ENCODE data around the gene ADGRL3.

ADGRL3 gene

GRCh38 chr4:61772126-61772525, 572.0 kb downstream of the ADGRL3 start:
- FAIRE-seq (no peak), DNase-seq (ENCODE audit: insufficient read length, low spot score) (no peak)
- TF ChIP-seq POLR2A (IDR thresholded peaks at IDR 0.05; ENCODE audit: low read depth, low read length), result no peak

DNA sequence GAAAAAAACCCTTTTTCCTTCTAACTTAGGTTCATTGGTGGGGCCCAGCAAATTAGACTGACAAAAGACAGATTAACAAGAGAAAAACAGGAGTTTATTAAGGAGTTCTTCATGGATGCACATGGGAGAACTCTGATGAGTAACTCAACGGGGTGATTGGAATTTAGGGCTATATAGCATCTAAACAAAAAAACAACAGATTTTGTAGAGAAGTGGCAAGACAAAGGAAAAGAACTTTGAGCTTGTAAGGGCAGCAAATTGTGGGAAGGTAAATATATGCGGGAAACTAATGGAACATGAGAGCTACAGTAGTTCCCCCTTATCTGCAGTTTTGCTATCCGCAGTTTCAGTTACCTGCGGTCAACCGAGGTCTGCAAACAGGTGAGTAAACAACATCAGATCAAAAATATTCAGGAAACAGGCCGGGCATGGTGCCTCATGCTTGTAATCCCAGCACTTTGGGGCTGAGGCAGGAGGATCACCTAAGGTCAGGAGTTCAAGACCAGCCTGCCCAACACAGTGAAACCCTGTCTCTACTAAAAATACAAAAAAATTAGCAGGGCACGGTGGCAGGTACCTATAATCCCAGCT, 573.6 kb downstream of the ADGRL3 start:
- FAIRE-seq, result no peak

DNA sequence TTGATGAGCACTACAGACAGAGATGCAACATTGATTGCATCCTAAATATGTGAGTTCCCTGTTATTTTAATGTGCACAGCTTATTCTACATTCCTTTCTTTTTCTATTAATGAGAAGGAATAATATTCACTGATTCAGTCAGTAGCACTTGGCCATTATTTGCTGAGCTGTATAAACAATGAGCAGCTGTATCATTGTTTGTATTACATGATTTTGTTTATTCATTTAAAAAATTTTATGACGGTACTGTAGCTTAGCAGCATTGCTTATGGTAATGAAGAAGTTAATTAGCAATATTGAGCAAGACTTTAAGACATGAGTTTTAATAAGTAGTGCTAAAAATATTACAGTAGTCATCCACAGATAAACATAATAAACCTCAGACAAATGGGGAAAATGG, 582.0 kb downstream of the ADGRL3 start:
- no peak for FAIRE-seq
- no peak for DNase-seq (ENCODE audit: insufficient read length, low spot score)

More for the DNA sequence above, 573.6 kb downstream of the ADGRL3 start:
- DNase-seq (ENCODE audit: insufficient read length, low spot score), result no peak
- TF ChIP-seq POLR2A (IDR thresholded peaks at IDR 0.05; ENCODE audit: low read depth, low read length), result no peak

GRCh38 chr4:61783050-61783449, 582.9 kb downstream of the ADGRL3 start:
- TF ChIP-seq POLR2A (IDR thresholded peaks at IDR 0.05; ENCODE audit: low read depth, low read length), result no peak
- FAIRE-seq, result no peak
- DNase-seq (ENCODE audit: insufficient read length, low spot score), result no peak

More for the DNA sequence above, 582.0 kb downstream of the ADGRL3 start:
- no peak for TF ChIP-seq POLR2A (IDR thresholded peaks at IDR 0.05; ENCODE audit: low read depth, low read length)

DNA sequence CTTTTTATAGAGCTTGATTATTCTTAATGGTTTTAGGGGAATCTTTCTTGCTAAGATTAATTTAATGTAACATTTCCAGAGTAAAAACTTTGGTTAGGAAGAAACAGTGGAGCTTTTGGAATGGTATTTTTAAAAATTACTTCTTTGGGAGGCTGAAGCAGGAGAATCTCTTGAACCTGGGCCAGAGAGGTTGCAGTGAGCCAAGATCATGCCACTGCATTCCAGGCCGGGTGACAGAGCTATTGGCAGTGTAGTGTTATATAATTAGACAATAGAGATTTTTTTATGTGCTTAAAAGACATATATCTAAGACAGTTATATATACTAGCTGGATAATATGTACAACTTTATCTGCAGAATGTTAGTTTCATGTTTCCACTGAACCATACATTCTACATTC, 585.6 kb downstream of the ADGRL3 start:
- FAIRE-seq, result no peak
- TF ChIP-seq POLR2A (IDR thresholded peaks at IDR 0.05; ENCODE audit: low read depth, low read length), result no peak

DNA sequence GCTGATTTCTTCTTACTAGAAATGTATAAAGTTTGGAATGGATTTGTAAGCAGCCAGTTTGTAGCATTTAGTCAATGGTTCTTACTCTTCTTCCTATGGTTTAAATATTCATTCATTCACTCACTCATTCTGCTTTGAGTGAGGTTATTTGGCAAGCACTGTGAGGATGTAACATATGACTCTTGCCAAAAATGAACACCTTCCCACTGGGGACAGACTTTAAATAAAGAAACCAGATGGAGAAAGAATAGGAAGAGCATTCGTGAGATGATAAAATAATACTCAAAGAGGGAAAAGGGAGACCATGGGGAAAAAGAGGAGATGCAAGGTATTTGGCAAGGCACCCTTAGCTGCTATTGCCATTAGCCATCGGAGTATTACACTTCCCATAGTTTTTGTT, 586.1 kb downstream of the ADGRL3 start:
- TF ChIP-seq POLR2A (IDR thresholded peaks at IDR 0.05; ENCODE audit: low read depth, low read length), result no peak
- FAIRE-seq (no peak), DNase-seq (ENCODE audit: insufficient read length, low spot score) (no peak)

More for the DNA sequence above, 585.6 kb downstream of the ADGRL3 start:
- no peak for DNase-seq (ENCODE audit: insufficient read length, low spot score)

DNA sequence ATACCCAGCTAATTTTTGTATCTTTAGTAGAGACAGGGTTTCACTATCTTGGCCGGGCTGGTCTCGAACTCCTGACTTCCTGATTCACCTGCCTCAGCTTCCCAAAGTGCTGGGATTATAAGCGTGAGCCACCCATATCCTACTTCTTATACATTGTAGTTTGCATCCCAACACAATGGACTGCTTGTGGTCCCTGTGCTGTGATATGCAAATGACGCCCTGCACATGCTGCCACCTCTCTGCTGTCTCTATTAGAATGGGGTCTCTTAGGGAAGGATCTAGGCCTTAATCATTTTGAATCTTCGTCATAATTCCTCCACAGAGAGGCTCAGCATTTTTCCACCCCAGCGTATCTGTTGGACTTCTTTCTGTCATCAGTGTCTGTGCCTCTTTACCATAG, 595.9 kb downstream of the ADGRL3 start:
- DNase-seq (ENCODE audit: insufficient read length, low spot score), result no peak
- TF ChIP-seq POLR2A (IDR thresholded peaks at IDR 0.05; ENCODE audit: low read depth, low read length), result no peak
- FAIRE-seq, result no peak

DNA sequence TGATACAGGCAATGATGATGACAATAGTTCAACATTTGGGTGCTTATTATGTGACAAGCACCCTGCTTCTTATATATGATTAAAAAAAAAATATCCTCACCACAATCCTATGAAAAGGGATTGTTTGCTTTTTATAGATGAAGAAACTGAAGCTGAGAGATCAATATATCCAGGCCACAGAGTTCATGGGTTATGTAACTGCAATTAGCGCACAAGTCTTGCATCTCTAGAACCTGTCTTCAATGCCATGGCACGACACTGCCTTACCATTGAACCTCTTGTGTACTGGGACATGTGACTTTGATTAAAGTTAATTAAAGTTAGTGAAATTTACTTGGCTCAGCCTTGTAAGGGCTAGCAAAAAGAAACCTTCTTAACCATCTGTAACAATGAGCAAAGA, 599.7 kb downstream of the ADGRL3 start:
- no peak for FAIRE-seq
- no peak for TF ChIP-seq POLR2A (IDR thresholded peaks at IDR 0.05; ENCODE audit: low read depth, low read length)
- no peak for DNase-seq (ENCODE audit: insufficient read length, low spot score)

DNA sequence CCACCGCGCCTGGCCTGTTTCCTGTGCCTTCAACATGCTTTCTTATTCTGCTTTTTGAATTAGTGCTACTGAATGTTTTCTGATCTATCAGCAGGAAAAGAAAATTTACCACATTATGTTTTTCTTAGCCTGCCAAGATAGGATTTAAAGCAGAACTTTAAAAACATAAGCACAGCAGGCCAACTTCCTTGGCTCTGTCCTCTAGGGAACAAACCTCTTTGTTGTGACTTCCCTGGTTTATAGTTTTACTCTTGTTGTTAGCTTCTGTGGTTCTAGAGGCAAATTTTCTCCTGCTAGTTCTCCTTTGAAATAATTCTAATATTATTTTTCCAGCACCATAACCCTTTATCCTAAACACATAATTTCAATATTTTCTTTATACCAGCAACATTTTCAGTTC, 605.1 kb downstream of the ADGRL3 start:
- TF ChIP-seq POLR2A (IDR thresholded peaks at IDR 0.05; ENCODE audit: low read depth, low read length), result no peak
- no peak for DNase-seq (ENCODE audit: insufficient read length, low spot score)
- FAIRE-seq, result no peak

DNA sequence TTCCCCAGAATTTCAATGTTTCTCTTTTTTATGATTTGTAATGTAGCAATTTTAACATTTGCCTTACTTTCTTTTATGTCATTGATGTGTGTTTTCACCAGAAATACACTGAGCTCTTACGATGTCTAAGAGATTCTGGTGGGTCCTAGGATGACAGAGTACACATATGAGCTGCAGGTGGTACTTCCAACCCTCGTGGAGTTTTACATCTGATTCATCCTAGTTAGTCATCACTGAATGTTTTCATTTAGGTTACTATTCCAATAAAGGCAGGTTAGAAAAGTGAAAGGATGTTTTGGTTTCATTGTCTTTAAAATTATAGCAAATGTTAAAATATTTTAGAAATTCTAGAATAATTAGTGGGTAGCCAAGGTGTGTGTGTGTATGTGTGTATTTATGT, 605.9 kb downstream of the ADGRL3 start:
- no peak for DNase-seq (ENCODE audit: insufficient read length, low spot score)
- no peak for FAIRE-seq
- no peak for TF ChIP-seq POLR2A (IDR thresholded peaks at IDR 0.05; ENCODE audit: low read depth, low read length)

- FAIRE-seq, result no peak
- TF ChIP-seq POLR2A (IDR thresholded peaks at IDR 0.05; ENCODE audit: low read depth, low read length), result no peak
- DNase-seq (ENCODE audit: insufficient read length, low spot score), result no peak
Observed at GRCh38 chr4:61812171-61812570, 612.0 kb downstream of the ADGRL3 start.

GRCh38 chr4:61817071-61817470, 616.9 kb downstream of the ADGRL3 start:
- DNase-seq (ENCODE audit: insufficient read length, low spot score), result no peak
- FAIRE-seq, result no peak
- TF ChIP-seq POLR2A (IDR thresholded peaks at IDR 0.05; ENCODE audit: low read depth, low read length), result no peak

DNA sequence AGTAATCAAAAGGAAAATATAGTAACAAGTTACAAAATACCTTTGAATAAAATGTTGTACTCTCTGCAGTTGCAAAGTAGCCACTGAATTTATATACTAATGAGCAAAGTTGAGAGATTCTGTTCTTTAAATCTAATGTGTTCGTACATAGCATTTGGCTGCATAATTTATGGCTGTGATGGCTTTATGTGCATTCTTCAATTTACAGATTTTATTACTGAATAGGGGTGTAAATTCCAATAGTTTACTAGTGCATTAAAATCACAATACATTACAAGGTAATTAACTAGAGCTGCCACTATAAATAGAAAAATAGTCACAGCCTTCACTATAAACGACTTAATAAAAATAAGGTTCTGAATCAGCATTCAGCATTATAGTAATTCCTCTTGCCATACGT, 620.0 kb downstream of the ADGRL3 start:
- DNase-seq (ENCODE audit: insufficient read length, low spot score) (no peak), FAIRE-seq (no peak)
- TF ChIP-seq POLR2A (IDR thresholded peaks at IDR 0.05; ENCODE audit: low read depth, low read length), result no peak

- TF ChIP-seq POLR2A (IDR thresholded peaks at IDR 0.05; ENCODE audit: low read depth, low read length), result no peak
- FAIRE-seq (no peak), DNase-seq (ENCODE audit: insufficient read length, low spot score) (no peak)
Observed at GRCh38 chr4:61824454-61824853, 624.3 kb downstream of the ADGRL3 start.

- FAIRE-seq (no peak), DNase-seq (ENCODE audit: insufficient read length, low spot score) (no peak)
- no peak for TF ChIP-seq POLR2A (IDR thresholded peaks at IDR 0.05; ENCODE audit: low read depth, low read length)
Observed at GRCh38 chr4:61827907-61828391, 627.8 kb downstream of the ADGRL3 start.

DNA sequence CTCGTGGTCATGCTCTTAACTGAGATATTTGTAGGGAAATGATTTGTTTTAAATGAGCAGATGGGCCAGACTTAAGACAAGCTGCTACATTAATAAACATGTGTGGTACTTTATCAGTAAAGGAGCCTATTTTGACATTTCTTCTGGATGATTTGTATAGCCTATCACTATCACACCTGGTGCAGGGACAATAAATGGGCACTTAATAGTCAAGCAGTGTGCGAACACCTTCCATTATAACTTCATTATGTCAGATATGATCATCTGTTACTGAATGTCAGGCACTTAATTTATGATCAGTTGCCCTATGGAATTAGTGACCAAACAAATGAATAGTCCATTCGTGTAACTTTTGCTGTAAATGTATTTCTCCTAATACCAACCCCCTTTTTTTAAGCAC, 628.8 kb downstream of the ADGRL3 start:
- DNase-seq (ENCODE audit: insufficient read length, low spot score) (no peak), FAIRE-seq (no peak)
- no peak for TF ChIP-seq POLR2A (IDR thresholded peaks at IDR 0.05; ENCODE audit: low read depth, low read length)

Measured in H54 (cell line).